GM12878 (cell line): ENCODE results near the gene PGM3.

Source experiments
- CBX5 ChIP-seq: sonication (generic); IDR thresholded peaks from 2 replicates; pipeline ENCODE4 v1.6.1; 2016; ENCODE audit warnings: low read depth, moderate library complexity, mild to moderate bottlenecking, inconsistent platforms
- EZH2 ChIP-seq: IDR thresholded peaks from 2 replicates; pipeline ENCODE4 v1.6.1; 2012; ENCODE audit warnings: low read depth, mild to moderate bottlenecking, control low read depth, inconsistent platforms, low read length, borderline replicate concordance; ENCODE audit not compliant: control insufficient read depth
- NFYB ChIP-seq: IDR thresholded peaks from 2 replicates; pipeline ENCODE4 v1.6.1; 2011; ENCODE audit warnings: low read depth, mild to moderate bottlenecking, low read length, improper control_type of control experiment, moderate library complexity; ENCODE audit not compliant: insufficient read depth
- NRF1 ChIP-seq: conservative IDR thresholded peaks from 2 replicates; pipeline ENCODE4 v1.6.1; 2011; ENCODE audit warnings: mild to moderate bottlenecking, low read depth, low read length, improper control_type of control experiment
- POLR2AphosphoS5 ChIP-seq: IDR thresholded peaks from 2 replicates; pipeline ENCODE4 v1.6.1; 2011; ENCODE audit warnings: mild to moderate bottlenecking, low read length, inconsistent platforms
- RELA ChIP-seq: fragments of 450-650 bp; IDR thresholded peaks from 2 replicates; pipeline ENCODE4 v1.8.0; 2014; ENCODE audit warnings: borderline replicate concordance; ENCODE audit not compliant: partially characterized antibody
- SMARCA5 ChIP-seq: fragments of 450-650 bp; IDR thresholded peaks from 2 replicates; pipeline ENCODE4 v1.6.1; 2017; ENCODE audit warnings: mild to moderate bottlenecking
- USF2 ChIP-seq: IDR thresholded peaks from 2 replicates; pipeline ENCODE4 v1.6.1; 2011; ENCODE audit warnings: low read depth, low read length, improper control_type of control experiment, borderline replicate concordance
- ZNF384 ChIP-seq: IDR thresholded peaks from 2 replicates; pipeline ENCODE4 v1.6.1; 2012; ENCODE audit warnings: low read depth, mild to moderate bottlenecking, low read length, improper control_type of control experiment, borderline replicate concordance
- ZZZ3 ChIP-seq: IDR thresholded peaks from 2 replicates; pipeline ENCODE4 v1.6.1; 2011; ENCODE audit warnings: low read depth; ENCODE audit not compliant: control insufficient read depth, insufficient read length
- TF ChIP-seq, protein P1 (sequence below), 3 experiments: IDR thresholded peaks in 2 of 3; conservative IDR thresholded peaks in 1 of 3; 2 replicates each; pipeline ENCODE4 v1.5.1; 2011; ENCODE audit warnings: low read depth in 3 of 3, low read length in 3 of 3, mild to moderate bottlenecking in 3 of 3, control low read depth in 2 of 3, moderate library complexity in 2 of 3, inconsistent platforms in 1 of 3, mixed read lengths in 1 of 3; ENCODE audit not compliant: control insufficient read depth in 2 of 3, insufficient read depth in 1 of 3; ENCODE audit errors: extremely low read depth in 1 of 3
- TF ChIP-seq, protein P2 (sequence below): fragments of 150-350 bp; IDR thresholded peaks from 2 replicates; pipeline ENCODE4 v1.6.1; 2016; ENCODE audit warnings: low read depth, low read length

GRCh38 chr6:83117802-83118201 is 75.3 kb downstream of the PGM3 start:
- TF ChIP-seq, protein P1, sequence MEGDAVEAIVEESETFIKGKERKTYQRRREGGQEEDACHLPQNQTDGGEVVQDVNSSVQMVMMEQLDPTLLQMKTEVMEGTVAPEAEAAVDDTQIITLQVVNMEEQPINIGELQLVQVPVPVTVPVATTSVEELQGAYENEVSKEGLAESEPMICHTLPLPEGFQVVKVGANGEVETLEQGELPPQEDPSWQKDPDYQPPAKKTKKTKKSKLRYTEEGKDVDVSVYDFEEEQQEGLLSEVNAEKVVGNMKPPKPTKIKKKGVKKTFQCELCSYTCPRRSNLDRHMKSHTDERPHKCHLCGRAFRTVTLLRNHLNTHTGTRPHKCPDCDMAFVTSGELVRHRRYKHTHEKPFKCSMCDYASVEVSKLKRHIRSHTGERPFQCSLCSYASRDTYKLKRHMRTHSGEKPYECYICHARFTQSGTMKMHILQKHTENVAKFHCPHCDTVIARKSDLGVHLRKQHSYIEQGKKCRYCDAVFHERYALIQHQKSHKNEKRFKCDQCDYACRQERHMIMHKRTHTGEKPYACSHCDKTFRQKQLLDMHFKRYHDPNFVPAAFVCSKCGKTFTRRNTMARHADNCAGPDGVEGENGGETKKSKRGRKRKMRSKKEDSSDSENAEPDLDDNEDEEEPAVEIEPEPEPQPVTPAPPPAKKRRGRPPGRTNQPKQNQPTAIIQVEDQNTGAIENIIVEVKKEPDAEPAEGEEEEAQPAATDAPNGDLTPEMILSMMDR (IDR thresholded peaks at IDR 0.05 in 2 of 3, conservative IDR thresholded peaks at IDR 0.05 in 1 of 3; ENCODE audit: control insufficient read depth in 2 of 3, extremely low read depth in 1 of 3, insufficient read depth in 1 of 3, low read depth in 3 of 3, low read length in 3 of 3) = no peak
- TF ChIP-seq, protein P2, sequence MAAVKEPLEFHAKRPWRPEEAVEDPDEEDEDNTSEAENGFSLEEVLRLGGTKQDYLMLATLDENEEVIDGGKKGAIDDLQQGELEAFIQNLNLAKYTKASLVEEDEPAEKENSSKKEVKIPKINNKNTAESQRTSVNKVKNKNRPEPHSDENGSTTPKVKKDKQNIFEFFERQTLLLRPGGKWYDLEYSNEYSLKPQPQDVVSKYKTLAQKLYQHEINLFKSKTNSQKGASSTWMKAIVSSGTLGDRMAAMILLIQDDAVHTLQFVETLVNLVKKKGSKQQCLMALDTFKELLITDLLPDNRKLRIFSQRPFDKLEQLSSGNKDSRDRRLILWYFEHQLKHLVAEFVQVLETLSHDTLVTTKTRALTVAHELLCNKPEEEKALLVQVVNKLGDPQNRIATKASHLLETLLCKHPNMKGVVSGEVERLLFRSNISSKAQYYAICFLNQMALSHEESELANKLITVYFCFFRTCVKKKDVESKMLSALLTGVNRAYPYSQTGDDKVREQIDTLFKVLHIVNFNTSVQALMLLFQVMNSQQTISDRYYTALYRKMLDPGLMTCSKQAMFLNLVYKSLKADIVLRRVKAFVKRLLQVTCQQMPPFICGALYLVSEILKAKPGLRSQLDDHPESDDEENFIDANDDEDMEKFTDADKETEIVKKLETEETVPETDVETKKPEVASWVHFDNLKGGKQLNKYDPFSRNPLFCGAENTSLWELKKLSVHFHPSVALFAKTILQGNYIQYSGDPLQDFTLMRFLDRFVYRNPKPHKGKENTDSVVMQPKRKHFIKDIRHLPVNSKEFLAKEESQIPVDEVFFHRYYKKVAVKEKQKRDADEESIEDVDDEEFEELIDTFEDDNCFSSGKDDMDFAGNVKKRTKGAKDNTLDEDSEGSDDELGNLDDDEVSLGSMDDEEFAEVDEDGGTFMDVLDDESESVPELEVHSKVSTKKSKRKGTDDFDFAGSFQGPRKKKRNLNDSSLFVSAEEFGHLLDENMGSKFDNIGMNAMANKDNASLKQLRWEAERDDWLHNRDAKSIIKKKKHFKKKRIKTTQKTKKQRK = no peak
- TF ChIP-seq POLR2AphosphoS5 (no peak), SMARCA5 (no peak), EZH2 (no peak), NFYB (no peak), RELA (no peak), ZZZ3 (no peak), CBX5 (no peak), USF2 (no peak), ZNF384 (no peak), NRF1 (no peak)
